Neutrophil (primary cell): ENCODE results near the gene CDKL1.

Experiments
- H3K27ac ChIP-seq: fragments of 200-600 bp; sonication (generic); 2 replicates; pipeline ENCODE4 v1.5.1; 2016; ENCODE audit warnings: mild to moderate bottlenecking, moderate library complexity
- H3K27me3 ChIP-seq: fragments of 200-600 bp; sonication (generic); 2 replicates; pipeline ENCODE4 v1.6.0; 2016; ENCODE audit warnings: mild to moderate bottlenecking
- H3K36me3 ChIP-seq: fragments of 200-600 bp; sonication (generic); 2 replicates; pipeline ENCODE4 v1.5.1; 2017
- H3K4me1 ChIP-seq, 2 experiments: fragments of 200-600 bp in 1 of 2; sonication (generic) in 1 of 2; 1 replicate in 1 of 2; 2 replicates in 1 of 2; pipeline versions ENCODE4 v1.5.1 to v1.6.1; 2013 to 2016; ENCODE audit warnings: low read depth in 1 of 2, low read length in 1 of 2, mild to moderate bottlenecking in 1 of 2, moderate library complexity in 1 of 2; ENCODE audit not compliant: control insufficient read depth in 1 of 2, insufficient read depth in 1 of 2
- H3K4me3 ChIP-seq, 2 experiments: fragments of 200-600 bp in 1 of 2; sonication (generic) in 1 of 2; 1 replicate in 1 of 2; 2 replicates in 1 of 2; pipeline ENCODE4 v1.5.1; 2013 to 2016; ENCODE audit warnings: low read depth in 1 of 2, low read length in 1 of 2, mild to moderate bottlenecking in 1 of 2, moderate library complexity in 1 of 2
- H3K9me3 ChIP-seq: fragments of 200-600 bp; sonication (generic); 2 replicates; pipeline ENCODE4 v1.5.1; 2016
- CTCF ChIP-seq: fragments of 200-600 bp; sonication (generic); IDR thresholded peaks from 2 replicates; pipeline ENCODE4 v1.5.1; 2016; ENCODE audit warnings: antibody characterized with exemption

CDKL1 gene

GRCh38 chr14:50388256-50388931 is 8.3 kb downstream of the CDKL1 start:
- H3K27me3 ChIP-seq, result no peaks in the 10 kb centered on the region
- H3K4me1 ChIP-seq, result no peaks in the 10 kb centered on the region
- no peak for TF ChIP-seq CTCF
- H3K4me3 ChIP-seq, result no peak overlapping the region
- no peak overlapping the region for H3K27ac ChIP-seq
- H3K36me3 ChIP-seq, result no peaks in the 10 kb centered on the region
- H3K9me3 ChIP-seq, result no peaks in the 10 kb centered on the region

DNA sequence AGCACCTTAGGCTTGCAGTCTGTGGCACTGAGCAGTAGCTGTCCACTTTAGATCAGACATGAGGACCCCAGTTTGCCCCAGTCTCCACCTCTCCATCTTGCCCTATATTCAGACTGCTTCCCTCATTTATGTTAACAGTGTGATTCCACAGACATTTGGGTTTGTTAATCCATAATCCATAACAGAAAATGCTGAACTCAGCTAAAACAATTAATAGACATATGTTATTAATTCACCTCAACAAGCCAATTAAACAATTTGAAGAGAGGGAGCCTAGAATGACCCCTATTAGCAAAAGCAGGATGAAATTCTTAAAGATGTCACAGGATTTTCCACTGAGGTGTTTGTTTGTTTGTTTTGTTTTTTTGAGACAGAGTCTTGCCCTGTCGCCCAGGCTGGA is 9.1 kb downstream of the CDKL1 start:
- no peak for TF ChIP-seq CTCF

GRCh38 chr14:50383618-50384225 is 13.0 kb downstream of the CDKL1 start:
- Histone ChIP-seq H3K4me1 (no peaks in the 10 kb centered on the region), H3K27ac (no peak overlapping the region), H3K36me3 (no peaks in the 10 kb centered on the region), H3K9me3 (no peaks in the 10 kb centered on the region), H3K27me3 (no peaks in the 10 kb centered on the region), H3K4me3 (no peak overlapping the region)
- TF ChIP-seq CTCF, result no peak

More for the DNA sequence above, 9.1 kb downstream of the CDKL1 start:
- no peaks in the 10 kb centered on the region for H3K4me1 ChIP-seq
- no peaks in the 10 kb centered on the region for H3K27me3 ChIP-seq
- H3K4me3 ChIP-seq, result no peak overlapping the region
- no peaks in the 10 kb centered on the region for H3K36me3 ChIP-seq
- H3K9me3 ChIP-seq, result no peaks in the 10 kb centered on the region
- no peak overlapping the region for H3K27ac ChIP-seq

DNA sequence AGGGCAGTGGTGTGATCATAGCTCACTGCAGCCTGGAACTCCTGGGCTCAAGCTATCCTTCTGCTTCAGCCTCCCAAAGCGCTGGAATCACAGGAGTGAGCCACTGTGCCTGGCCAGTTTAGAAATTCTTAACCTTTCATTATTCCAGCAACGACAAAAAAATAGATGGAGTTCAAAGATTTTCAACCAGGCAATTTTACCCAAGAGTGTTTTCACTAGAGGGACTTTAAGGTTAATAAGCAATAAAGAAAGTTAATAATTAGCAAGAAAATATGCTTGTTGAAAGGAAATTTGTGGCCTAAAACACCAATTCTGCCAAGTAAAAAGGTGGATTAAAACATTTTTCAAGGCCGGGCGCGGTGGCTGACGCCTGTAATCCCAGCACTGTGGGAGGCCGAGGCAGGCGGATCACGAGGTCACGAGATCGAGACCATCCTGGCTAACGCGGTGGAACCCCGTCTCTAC is 14.8 kb downstream of the CDKL1 start:
- Histone ChIP-seq H3K36me3 (no peaks in the 10 kb centered on the region), H3K27me3 (no peaks in the 10 kb centered on the region), H3K9me3 (no peaks in the 10 kb centered on the region), H3K27ac (no peak overlapping the region), H3K4me1 (no peaks in the 10 kb centered on the region), H3K4me3 (no peak overlapping the region)
- no peak for TF ChIP-seq CTCF

GRCh38 chr14:50381008-50381407 is 15.7 kb downstream of the CDKL1 start:
- no peak for TF ChIP-seq CTCF

More at GRCh38 chr14:50381008-50381407, 15.7 kb downstream of the CDKL1 start:
- no peaks in the 10 kb centered on the region for H3K27me3 ChIP-seq
- H3K36me3 ChIP-seq, result no peaks in the 10 kb centered on the region
- H3K9me3 ChIP-seq, result no peaks in the 10 kb centered on the region
- H3K4me3 ChIP-seq, result no peak overlapping the region
- H3K4me1 ChIP-seq, result no peaks in the 10 kb centered on the region
- H3K27ac ChIP-seq, result no peak overlapping the region
